ENCODE data around the gene HMGB1.

Gene HMGB1

DNA sequence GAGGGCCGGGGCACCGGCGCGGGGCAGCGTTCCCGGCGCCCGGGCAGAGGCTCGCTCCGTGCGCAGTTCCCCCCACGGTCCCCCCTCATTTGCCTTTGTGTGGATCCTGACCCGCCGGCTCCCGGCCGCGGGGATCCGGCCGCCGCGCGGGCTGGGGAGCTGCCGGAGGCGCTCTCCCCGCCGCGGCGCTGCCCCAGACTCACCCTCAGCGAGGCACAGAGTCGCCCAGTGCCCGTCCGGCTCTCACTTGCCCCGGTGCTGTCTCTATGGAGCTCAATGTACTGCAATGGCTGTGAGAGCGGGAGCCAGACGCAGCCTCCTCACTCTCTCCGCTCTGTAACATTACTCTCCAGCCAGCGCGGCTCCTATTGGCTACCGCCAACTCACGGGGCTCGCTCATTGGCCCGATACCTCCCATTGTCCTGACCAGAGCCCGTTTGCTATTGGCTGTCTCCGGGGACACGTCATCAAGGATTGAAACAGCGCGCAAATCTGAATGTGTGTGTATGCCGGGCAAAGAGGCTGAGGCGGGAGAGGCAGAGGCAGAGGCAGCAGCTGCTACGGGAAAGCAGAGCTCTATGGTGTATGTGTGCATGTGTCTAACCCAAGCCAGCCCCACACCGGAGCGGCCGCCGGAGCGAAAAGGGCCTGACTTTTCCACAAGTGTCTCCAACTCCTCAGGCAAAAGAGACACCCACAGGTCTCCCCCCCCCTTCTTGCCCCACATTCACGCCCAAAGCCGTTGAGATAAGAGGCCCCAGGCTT is at the start of gene HMGB1:
TSS of gene HMGB1 (minus strand) at position 344 of the 765 bp plus-strand sequence. CDS start 2,256 bp downstream, outside the sequence.
- FAIRE-seq: peak; percentile 91
- peak; percentile 97 for DNase-seq (ENCODE audit: low spot score)

DNA sequence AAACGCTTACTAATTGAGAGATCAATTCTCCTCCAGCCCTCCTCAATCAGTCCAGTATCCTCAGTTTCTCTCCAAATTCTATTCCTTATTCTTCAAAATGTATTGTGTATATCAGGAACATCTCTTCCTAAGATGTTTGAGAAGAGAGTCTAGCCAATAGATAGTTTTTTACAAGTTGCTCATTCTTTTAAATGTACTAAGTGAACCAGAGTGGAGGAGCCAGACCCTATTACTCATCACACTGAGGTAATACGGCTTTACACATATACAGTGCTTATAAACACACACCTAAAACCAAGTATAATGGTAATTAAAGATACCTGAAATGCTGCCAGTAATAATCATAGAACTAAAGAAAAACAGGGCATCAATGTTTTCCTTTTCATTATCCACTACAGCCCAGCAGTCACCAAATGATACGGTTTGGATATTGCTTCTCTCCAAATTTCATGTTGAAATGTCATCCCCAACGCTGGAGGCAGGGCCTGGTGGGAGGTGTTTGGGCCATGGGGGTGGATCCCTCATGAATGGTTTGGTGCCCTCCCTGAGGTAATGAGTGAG is 45.2 kb upstream of the HMGB1 start:
- no peak for DNase-seq (ENCODE audit: low spot score)
- no peak for FAIRE-seq

DNA sequence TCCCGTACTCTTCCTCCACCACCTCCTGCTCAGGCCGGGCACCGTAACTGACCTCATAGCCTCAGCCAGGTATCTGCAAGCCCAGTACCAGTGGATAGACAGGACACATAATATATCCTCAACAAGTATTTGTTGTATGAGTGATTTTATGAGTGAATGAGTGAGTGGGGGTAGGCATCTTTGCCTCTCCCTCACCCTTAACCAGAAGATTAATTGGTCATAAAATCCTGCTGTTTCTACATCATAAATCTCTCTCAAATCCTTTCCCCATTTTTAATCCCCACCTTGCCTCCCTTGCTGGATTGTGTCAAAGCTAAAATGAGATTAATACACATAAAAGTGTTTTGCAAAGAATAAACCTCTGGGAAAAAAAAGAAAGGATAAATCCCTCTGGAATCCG is 44.4 kb upstream of the HMGB1 start:
- DNase-seq (ENCODE audit: low spot score): no peak
- FAIRE-seq: no peak

DNA sequence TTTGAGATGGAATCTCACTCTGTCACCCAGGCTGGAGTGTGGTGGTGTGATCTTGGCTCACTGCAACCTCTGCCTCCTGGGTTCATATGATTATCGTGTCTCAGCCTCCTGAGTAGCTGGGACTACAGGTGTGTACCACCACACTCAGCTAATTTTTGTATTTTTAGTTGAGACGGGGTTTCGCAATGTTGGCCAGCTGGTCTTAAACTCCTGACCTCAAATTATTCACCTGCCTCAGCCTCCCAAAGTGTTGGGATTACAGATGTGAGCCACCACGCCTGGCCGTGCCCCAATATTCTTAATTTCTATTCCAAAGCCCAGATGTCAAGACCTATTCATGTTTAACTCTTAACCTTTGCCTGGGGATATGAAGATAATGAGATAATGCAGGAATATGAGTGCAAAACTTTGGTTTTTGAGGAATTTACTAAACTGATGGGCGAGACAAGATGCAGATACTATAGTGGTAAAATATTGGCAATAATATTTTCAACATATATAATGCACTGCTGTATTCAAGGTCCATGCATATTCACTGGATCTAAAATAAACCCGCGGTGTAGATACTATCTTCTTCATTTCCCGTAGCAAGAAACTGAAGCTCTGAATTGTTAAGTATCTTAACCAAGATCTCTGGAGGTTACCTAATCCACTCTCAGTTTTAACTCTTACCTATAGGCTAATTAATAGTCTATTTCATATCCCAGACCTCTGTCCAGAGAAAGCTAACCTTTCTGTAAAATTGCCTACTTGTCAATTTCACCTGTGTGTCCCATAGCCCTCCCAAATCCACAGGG is 43.7 kb upstream of the HMGB1 start:
- DNase-seq (ENCODE audit: low spot score): no peak
- FAIRE-seq: no peak

DNA sequence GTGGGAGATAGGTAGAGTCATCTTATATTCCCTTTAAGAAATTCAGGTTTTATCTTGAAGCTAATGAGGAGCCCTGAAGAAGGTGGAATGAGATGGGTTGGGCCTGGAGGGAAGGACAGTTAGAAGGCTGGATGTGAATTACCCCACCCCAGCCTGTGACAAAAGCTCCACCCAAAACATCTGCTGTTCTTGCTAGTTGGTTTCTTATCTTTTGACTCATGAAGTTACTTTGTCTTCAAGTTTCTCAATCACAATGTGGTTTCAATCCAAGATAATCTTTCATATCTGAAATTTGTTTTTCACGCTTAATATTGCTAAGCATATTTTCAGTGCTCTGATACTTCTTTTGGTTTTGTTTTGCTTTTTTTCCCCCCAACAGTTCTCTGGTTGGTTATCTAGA is 38.3 kb upstream of the HMGB1 start:
- no peak for DNase-seq (ENCODE audit: low spot score)
- FAIRE-seq: no peak

DNA sequence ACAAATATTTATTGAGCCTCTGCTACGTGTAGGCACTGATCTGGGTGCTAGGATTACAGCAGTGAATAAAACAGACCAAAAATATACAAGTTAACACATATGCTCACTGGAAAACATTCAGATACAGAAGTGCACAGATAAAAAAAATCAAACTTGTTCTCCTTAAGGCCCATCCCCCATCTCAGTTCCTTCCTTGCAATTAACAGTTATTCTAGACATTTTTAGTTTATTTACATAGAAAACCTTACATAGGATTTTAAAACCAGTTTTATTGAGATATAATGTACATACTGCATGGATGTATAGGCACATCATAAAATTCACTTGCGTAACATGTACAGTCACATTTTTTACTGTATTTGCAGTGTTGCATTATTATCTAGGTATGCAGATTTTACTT is 36.5 kb upstream of the HMGB1 start:
- FAIRE-seq (no peak), DNase-seq (ENCODE audit: low spot score) (no peak)

DNA sequence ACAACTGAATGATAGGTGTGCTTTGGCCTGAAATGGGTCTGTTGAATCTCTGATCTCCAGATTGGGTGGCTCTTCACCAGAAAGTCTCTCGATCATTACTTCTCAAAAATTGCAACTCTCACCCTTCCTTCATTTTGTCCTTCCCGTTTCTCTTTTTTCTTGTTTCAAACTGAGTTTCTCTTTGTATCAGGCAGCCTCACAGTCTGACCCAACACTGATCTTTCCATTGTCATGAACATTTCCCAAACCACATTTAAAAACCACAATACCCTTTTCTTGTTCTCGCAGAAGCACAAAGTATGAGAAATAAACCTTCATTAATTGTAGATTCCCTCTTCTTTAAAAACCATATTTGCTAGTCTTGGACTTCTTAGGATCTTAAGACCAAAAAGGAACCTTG is 33.6 kb upstream of the HMGB1 start:
- DNase-seq (ENCODE audit: low spot score) (no peak), FAIRE-seq (no peak)

DNA sequence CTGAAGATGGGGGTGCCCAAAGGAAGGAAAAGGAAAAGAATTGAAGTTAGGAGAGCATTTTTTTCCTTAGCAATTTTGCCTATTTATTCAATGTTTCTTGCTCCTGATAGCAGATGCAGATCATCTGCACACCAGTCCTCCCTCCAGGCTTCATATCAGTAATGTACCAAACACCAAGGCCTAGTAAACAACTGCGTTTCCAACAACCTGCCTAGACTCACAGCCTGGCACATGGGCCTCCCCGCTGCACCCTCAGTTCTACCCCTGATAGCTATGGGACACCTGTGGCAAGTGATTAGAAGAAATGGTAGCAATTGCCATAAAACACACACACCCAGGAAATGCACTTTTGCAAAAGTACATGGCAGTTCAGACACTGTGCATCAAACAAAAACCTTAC is 30.4 kb upstream of the HMGB1 start:
- no peak for FAIRE-seq
- DNase-seq (ENCODE audit: low spot score): no peak

DNA sequence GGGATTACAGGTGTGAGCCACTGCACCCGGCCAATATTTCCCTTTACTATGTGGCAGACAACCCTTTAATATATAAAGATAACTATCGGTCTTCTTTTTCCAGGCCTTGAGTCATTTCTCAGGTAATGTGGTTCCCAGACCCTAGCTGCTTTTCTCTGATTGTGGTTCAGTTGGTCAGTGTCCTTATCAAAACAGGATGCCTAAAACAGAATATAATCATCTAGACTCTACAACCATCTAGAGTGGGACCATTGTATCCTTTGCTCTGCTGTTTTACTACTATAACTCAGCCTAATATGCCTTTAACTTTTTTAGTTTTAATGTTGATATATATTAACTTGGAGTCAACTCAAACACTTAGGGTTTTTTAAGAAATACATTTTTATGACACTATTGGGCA is 30.0 kb upstream of the HMGB1 start:
- DNase-seq (ENCODE audit: low spot score): no peak
- FAIRE-seq: no peak

DNA sequence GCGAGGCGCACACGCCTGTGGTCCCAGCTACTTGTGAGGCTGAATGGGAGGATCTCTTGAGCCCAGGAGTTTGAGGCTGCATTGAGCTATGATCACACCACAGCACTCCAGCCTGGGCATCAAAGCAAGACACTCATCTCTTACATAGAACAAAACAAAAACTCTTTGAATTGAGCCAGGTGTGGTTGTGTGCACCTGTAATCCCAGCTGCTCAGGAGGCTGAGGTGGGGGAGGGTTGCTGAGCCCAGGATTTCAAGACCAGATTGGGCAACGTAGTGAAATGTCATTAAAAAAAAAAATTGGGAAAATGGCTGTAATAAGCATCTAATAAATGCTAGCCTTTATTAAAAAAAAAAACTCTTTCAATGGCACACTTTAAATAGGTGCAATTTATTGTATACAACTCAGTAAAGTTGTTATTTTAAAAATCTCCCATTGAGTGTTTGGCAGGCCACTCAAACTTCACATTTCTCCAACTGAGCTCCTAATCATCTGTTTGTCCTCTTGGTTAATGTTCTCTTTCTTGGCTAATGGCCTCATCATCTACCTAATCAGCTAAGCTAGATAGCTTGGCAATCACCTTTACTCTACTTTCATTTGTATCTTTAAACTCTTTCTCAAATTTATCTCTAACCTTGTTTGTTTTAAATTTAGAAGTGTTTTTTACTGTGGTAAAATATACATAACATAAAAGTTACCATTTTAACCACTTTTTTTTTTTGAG is 28.1 kb upstream of the HMGB1 start:
- no peak for FAIRE-seq

DNA sequence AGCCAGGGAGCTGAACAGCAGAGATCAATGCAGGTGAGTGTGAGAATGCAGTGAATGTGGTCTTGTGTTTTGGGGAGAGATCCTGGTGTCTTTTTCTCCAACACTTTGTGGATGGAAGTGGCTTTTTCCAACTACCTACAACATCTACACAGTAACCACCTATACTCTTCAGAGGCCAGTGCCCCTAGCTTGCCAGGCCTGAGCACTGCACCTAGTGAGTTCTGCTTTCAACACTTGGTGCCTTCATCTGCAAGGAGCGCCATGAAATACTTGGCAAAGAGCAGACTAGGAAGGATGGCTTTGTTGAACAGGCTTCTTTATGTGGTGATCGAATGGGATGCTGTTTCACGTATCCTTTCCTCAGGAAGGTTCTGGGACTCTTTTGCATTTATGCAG is 21.3 kb upstream of the HMGB1 start:
- DNase-seq (ENCODE audit: low spot score) (no peak), FAIRE-seq (no peak)

More for the DNA sequence above, 28.1 kb upstream of the HMGB1 start:
- no peak for DNase-seq (ENCODE audit: low spot score)

DNA sequence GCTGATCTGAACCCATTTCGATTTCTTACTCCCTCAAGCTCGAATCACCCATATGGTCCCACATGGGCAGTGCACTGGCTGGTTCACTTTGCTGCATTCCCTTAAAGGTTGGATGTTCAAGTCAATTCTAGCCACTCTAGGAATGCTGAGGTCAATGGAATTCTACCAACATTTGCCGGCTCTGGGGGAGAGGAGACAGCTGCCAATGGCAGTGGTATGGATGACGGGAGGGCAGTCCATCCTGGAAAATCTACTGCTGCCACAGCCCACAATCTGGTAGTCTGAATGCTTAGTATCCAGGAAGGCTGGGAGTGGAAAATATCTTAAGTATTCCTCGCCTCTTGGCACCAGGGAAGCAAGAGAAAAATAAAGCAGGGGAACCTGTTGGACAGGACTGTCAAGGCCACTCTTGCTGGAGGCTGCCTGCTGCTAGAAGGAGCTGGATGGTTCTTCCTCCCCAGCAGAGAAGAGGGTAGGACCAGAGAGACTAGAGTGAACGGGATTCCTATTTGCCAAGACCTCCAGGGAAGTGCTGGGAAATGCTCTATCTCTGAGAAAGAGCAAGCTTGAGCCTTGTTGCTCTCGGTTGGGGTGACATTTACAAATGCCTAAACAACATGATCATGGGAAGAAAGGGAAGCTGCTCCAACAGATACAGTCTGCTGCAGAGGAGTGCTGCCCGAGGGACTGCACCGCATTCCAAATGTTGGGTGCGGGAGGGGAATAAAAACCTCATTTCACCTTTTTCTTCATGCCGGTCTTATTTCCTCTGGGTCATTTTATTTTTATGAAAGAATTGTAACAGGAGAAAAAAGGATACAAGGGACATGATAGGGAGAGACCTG is 20.7 kb upstream of the HMGB1 start:
- no peak for FAIRE-seq

DNA sequence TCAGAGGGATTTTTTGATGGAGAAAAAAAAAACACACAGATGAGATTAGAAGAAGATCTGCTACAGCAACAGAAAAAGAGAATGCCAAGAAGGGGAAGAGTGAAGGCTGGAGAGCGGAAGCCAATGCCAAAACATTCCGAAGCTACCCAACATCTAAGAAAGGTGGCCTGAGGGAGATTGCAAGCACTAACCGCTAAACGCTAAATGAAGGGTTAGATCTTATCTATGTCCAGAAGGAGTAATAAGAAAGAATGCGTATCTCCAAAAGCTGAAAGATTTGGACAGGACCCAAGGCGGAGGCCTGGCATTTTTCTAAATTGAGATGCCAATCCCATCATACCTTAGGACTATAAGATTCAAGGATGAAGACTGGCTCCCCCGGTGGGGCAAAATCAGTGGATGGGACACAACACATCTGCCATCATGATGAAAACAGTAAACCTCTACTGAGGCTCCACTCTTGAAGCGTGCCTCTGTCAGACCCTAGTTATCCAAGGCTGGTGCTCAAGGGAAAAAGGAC is 15.6 kb upstream of the HMGB1 start:
- FAIRE-seq: no peak

More for the DNA sequence above, 20.7 kb upstream of the HMGB1 start:
- no peak for DNase-seq (ENCODE audit: low spot score)

DNA sequence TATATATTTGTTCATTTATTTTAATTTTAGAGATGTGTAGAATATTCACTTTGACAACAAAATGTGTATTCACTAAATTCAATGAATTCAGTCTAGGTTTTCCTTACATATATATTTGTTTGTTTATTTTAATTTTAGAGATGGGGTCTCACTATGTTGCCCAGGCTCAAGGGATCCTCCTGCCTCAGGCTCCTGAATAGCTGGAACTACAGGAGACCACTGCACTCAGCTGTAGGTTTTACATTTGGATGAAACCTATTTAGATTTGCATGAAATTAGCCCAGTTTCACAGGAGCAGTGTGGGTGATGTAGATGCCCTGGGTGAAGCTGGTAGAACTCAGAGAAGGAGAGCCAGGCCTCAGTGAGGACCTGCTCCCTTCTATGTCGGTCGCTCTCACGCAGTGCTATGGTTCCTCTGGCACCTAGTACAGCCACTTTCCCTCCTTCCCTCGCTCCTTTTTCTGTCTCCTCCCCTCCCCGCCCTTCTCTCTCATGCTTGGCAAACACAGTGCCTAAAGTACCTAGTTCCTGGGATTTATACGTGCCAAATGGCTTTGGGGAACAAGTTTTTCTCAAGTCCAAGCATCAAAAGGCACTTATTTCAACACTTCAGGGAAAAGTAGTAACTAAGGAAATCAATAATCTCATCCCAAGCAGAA is 14.7 kb upstream of the HMGB1 start:
- DNase-seq (ENCODE audit: low spot score) (no peak), FAIRE-seq (no peak)

More for the DNA sequence above, 15.6 kb upstream of the HMGB1 start:
- DNase-seq (ENCODE audit: low spot score): no peak

DNA sequence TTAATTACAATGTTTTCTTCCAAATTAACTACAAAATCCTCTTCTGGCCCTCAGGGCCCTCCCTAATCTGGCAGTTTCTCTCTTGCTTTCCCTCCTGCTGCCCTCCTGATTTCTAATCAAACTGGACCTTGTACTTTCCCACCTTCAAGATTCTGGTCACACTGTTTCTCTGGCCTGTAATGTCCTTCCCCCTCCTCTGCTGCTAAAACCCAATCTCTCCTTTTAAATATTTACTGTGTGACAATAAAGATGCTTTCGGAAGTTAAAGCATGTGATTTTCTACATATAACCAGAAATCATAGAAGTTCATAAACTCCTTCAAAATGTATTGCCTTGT is 14.1 kb upstream of the HMGB1 start:
- no peak for FAIRE-seq

DNA sequence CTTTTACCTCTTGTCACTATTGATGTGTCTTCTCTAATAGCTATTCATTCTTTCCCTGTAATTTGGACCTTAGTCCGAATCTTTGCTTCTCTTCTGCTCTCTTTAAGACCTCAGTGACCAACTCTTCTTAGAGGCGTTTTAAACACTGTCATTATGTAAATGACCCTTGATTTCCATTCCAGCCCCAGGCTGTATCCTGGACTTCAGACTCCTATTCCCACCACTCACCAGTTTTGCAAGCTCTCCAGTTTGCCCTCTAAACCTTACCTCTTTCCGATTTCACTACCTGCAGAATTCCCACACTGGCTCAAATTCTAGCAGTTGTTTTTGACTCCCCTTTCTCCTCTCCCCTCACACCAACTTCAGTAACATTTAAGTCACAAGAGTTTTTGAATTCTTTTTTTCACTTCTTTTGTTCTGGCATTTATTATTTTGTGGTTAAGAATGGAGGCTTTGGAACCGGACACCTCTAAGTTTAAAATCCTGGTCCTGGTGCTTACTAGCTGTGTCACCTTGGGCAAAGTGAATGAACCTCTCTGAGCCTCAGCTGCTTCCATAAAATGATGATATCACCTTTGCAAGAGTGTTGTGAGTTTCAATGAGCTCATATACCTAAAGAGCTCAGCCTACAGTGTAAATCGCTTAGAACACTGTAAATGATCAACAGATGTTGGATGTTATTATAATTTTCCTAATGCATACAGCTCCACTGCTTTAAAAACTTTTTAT is 13.6 kb upstream of the HMGB1 start:
- FAIRE-seq (no peak), DNase-seq (ENCODE audit: low spot score) (no peak)

More for the DNA sequence above, 14.1 kb upstream of the HMGB1 start:
- no peak for DNase-seq (ENCODE audit: low spot score)

DNA sequence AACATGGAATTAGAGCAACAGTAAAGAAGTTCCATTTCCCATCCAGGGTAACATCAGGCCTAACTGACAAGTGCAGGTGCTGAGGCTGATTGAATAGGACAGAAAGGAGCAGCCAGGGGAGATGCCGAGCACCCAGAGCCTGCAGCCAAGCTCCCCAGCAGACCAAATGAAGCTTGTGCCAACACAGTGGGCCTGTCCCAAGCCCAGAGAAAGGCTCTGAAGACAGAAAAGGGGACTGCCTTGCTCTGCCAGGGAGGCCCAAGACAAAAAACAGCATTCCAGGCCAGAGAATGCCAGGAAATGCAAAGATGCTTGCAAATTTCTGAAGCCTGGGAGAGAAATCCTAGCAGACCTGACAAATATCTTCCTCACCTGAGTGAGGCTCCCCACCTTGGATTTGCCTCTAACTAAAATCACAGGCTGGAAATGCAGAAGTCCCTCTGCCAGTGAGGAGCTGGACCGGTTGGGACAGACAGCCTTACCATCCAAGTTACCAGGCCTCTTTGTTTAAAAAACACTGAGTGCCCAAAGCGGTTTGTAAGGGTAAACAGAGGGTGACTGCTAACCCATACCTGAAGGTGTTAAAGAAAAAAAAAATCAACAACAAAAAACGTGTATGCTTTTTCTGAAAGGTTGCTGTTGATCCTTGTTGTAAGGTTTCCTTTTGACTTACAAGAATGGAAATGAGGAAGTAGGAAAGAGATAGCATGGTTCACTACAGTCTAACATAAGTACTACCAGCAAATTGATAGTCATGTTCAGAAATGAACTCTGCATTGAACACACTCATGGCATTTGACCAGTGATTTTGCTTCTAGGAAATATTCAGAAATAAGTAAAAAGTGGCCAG is 11.8 kb upstream of the HMGB1 start:
- FAIRE-seq: no peak
- DNase-seq (ENCODE audit: low spot score): no peak

DNA sequence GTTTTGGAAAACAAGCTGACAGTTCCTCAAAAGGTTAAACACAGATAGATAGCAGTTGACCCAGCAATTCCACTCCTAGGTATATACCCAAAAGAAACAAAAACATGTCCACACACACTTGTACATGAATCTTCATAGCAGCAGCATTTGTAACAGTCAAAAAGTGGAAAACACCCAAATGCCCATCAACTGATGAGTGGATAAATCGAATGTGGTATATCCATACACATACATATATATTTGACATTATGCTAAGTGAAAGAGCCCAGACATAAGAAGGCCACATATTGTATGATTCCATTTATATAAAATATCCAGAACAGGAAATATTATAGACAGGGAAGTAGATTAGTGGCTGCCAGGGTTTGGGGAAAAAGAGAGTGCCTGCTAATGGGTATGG is 7.9 kb upstream of the HMGB1 start:
- DNase-seq (ENCODE audit: low spot score): no peak

More for the DNA sequence above, 7.9 kb upstream of the HMGB1 start:
- FAIRE-seq: no peak

All from RCC 7860 (cell line).